Loucy (cell line): ENCODE data around the gene TGFBR3.

ENCODE experiments used
- H2AFZ ChIP-seq: fragments of 200-600 bp; sonication (generic); 2 replicates; pipeline ENCODE4 v1.6.0; 2016; ENCODE audit warnings: antibody characterized with exemption, mild to moderate bottlenecking, low read length, moderate library complexity
- H3F3A ChIP-seq: fragments of 200-600 bp; 2 replicates; pipeline ENCODE4 v1.6.0; 2016; ENCODE audit warnings: antibody characterized with exemption, low read depth, mild to moderate bottlenecking
- H3K27me3 ChIP-seq: fragments of 200-600 bp; sonication (generic); 2 replicates; pipeline ENCODE4 v1.6.1; 2014; ENCODE audit warnings: low read length, mild to moderate bottlenecking; ENCODE audit not compliant: insufficient read depth, poor library complexity, severe bottlenecking
- H3K36me3 ChIP-seq: fragments of 200-600 bp; sonication (generic); 2 replicates; pipeline ENCODE4 v1.6.1; 2016; ENCODE audit warnings: low read length; ENCODE audit not compliant: insufficient read depth
- H3K4me1 ChIP-seq: fragments of 200-600 bp; sonication (generic); 2 replicates; pipeline ENCODE4 v1.5.1; 2014; ENCODE audit warnings: low read length, mild to moderate bottlenecking; ENCODE audit not compliant: insufficient read depth, poor library complexity, severe bottlenecking
- H3K4me2 ChIP-seq: fragments of 200-600 bp; sonication (generic); 2 replicates; pipeline ENCODE4 v1.6.0; 2014; ENCODE audit warnings: antibody characterized with exemption, low read length, low read depth, mild to moderate bottlenecking; ENCODE audit not compliant: poor library complexity, severe bottlenecking
- H3K4me3 ChIP-seq: fragments of 200-600 bp; sonication (generic); 2 replicates; pipeline ENCODE4 v1.5.1; 2014; ENCODE audit warnings: low read length, mild to moderate bottlenecking, mixed read lengths; ENCODE audit not compliant: poor library complexity, severe bottlenecking
- H3K79me2 ChIP-seq: fragments of 200-600 bp; sonication (generic); 2 replicates; pipeline ENCODE4 v1.6.1; 2014; ENCODE audit warnings: low read length; ENCODE audit not compliant: insufficient read depth
- H3K9ac ChIP-seq: fragments of 200-600 bp; sonication (generic); 2 replicates; pipeline ENCODE4 v1.6.0; 2014; ENCODE audit warnings: mild to moderate bottlenecking, low read depth, low read length, moderate library complexity; ENCODE audit not compliant: poor library complexity, severe bottlenecking
- H3K9me2 ChIP-seq: fragments of 200-600 bp; sonication (generic); replicated peaks from 2 replicates; pipeline ENCODE4 v1.6.1; 2016; ENCODE audit warnings: low read depth, low read length, mixed read lengths
- H3K9me3 ChIP-seq: fragments of 200-600 bp; sonication (generic); 2 replicates; pipeline ENCODE4 v1.6.1; 2014; ENCODE audit warnings: mild to moderate bottlenecking, antibody characterized with exemption, low read length, low read depth; ENCODE audit not compliant: insufficient read depth
- H4K20me1 ChIP-seq: fragments of 200-600 bp; sonication (generic); 2 replicates; pipeline ENCODE4 v1.6.0; 2014; ENCODE audit warnings: antibody characterized with exemption, low read length, mild to moderate bottlenecking; ENCODE audit not compliant: insufficient read depth, poor library complexity, severe bottlenecking
- CTCF ChIP-seq: fragments of 200-600 bp; sonication (generic); conservative IDR thresholded peaks from 2 replicates; pipeline ENCODE4 v1.5.1; 2014; ENCODE audit warnings: mild to moderate bottlenecking, antibody characterized with exemption, low read length
- EZH2phosphoT487 ChIP-seq: fragments of 200-600 bp; IDR thresholded peaks from 2 replicates; pipeline ENCODE4 v1.6.1; 2018; ENCODE audit warnings: antibody characterized with exemption, mild to moderate bottlenecking, moderate library complexity, borderline replicate concordance

The TGFBR3 gene

GRCh38 chr1:91749788-91750231 is 136.1 kb downstream of the TGFBR3 start:
- Histone ChIP-seq H4K20me1 (no peaks in the 10 kb centered on the region), H3K4me2 (no peak overlapping the region), H3K9ac (no peak overlapping the region), H3K4me3 (no peak overlapping the region), H3K4me1 (no peaks in the 10 kb centered on the region), H3K9me3 (peaks cover 4% of the 10 kb centered on the region; the same call in 1 of the 2 replicates), H3K36me3 (no peaks in the 10 kb centered on the region), H3K27me3 (no peaks in the 10 kb centered on the region), H2AFZ (no peak overlapping the region), H3F3A (no peaks in the 10 kb centered on the region), H3K9me2 (no peaks in the 10 kb centered on the region), H3K79me2 (no peaks in the 10 kb centered on the region)
- no peak for TF ChIP-seq CTCF
- no peak for TF ChIP-seq EZH2phosphoT487

- H3K79me2 ChIP-seq: no peaks in the 10 kb centered on the region
- no peak overlapping the region for H3K4me3 ChIP-seq
- no peak overlapping the region for H3K4me2 ChIP-seq
- no peaks in the 10 kb centered on the region for H3K9me2 ChIP-seq
- H3K9me3 ChIP-seq: peaks cover 4% of the 10 kb centered on the region; the same call in 1 of the 2 replicates
- H3K4me1 ChIP-seq: no peaks in the 10 kb centered on the region
- no peaks in the 10 kb centered on the region for H4K20me1 ChIP-seq
- no peak overlapping the region for H2AFZ ChIP-seq
- H3K9ac ChIP-seq: no peak overlapping the region
- no peak for TF ChIP-seq CTCF
- TF ChIP-seq EZH2phosphoT487: no peak
- H3F3A ChIP-seq: no peaks in the 10 kb centered on the region
- H3K36me3 ChIP-seq: no peaks in the 10 kb centered on the region
- no peaks in the 10 kb centered on the region for H3K27me3 ChIP-seq
These were observed 138.3 kb downstream of the TGFBR3 start for GRCh38 chr1:91747666-91748065.

DNA sequence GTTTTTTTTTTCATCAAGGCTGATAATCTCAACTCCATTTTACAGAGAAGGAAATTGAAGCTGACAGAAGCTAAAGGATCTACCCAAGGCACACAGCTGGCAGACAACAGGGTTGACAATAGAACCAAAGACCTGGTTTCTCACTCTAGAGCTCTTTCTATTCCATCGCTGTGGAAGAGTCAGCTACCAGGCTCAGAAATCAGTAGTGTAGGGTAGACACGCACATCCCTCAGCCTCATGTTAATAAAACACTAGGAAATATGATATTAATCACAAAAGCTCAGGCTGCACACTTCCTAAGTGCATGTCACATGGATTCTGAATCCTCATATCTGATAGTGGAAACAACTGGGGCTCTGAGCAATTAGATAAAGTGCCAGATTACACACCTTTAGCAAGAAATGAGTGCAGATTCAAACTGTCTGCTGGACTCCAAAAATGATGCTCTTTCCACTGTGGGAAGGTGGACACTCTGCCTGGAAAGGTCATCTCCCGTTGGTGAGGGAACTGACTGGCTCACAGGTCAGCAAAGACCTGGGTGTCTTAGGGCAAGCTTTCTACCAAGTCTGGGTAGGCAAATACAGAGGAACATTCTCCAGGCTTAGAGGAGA is 139.1 kb downstream of the TGFBR3 start:
- no peaks in the 10 kb centered on the region for H3K9me2 ChIP-seq
- H4K20me1 ChIP-seq: no peaks in the 10 kb centered on the region
- TF ChIP-seq EZH2phosphoT487 (no peak), CTCF (no peak)
- H3K9me3 ChIP-seq: peaks cover 4% of the 10 kb centered on the region; the same call in 1 of the 2 replicates
- H3K36me3 ChIP-seq: no peaks in the 10 kb centered on the region
- no peaks in the 10 kb centered on the region for H3K27me3 ChIP-seq
- H3K4me2 ChIP-seq: no peak overlapping the region
- H2AFZ ChIP-seq: no peak overlapping the region
- no peaks in the 10 kb centered on the region for H3K4me1 ChIP-seq
- no peaks in the 10 kb centered on the region for H3F3A ChIP-seq
- H3K4me3 ChIP-seq: no peak overlapping the region
- H3K9ac ChIP-seq: no peak overlapping the region
- no peaks in the 10 kb centered on the region for H3K79me2 ChIP-seq
